ENCODE data around the gene TRIM3.
"Not testable (repeated sequence)": the region's sequence is repeated elsewhere in the genome, so short reads cannot be mapped to it uniquely, and the experiment has no call there.

TRIM3 gene

DNA sequence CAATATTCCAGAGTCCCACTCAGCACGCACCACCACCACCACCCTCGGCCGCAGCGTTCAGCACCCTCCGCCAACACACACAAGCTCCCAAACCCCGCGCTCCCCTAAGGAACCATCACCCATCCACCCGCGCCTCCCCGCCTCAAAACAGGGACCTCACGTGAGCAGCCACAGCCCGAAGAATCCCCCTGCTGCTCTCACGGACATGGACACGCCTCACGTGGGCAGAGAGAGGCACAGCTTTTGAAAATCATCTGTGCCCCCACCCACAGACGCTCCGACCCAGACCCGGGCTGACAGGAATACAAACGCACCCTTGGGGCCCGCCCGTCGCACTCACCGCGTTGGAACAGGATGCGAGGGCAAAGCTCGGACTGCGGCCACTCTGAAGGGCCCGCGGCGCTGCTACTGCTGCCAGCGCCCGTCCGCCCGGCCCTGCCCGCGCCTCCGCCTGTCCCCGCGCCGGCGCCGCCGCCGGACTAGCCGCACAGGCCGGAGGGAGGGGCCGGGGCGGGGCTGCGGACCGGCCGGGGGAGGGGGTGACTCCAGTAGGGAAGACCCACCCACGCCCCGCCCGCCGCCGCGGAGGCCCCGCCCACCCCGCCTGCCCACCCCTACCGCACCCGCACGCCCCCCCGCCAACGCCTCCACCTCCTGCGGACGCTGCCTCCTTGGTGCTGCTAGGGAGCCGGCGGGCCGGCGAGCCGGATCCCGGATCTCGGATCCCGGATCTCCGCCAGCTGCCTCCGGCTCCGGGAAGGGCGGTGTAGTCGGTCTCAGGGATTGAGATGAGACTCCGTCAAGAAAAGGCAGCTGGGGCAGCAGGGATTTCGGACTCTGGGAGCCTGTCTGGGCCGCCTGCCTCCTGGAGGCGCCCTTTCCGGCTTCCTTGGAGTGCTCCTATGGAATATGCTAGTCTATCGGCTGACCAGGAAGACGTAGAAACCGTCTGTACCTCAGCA is at the start of gene TRIM3:
Gene TRIM3, minus strand, starts transcription at position 491 of the 962 bp plus-strand sequence. CDS start 8,246 bp downstream, outside the sequence.
- peak; percentile 48 for DNase-seq (ENCODE audit: low spot score)

DNA sequence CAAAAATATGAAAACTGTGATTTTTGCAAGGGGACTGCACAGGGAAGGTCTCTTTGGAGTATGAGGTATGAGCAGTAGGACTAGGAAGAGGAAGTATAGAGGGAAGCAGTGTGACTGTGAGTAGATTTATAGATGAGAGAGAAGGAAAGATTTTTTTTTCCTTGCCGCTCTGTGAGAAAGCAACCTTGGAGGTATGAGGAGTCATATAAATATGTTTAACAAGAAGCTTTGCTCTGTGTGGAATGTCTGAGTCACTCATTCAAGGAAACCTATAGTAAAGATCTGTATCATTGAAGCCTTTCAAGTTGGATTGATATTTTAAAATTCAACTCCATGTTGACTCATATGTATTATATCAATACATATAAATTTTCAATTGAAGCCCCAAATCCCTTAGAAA is 49.5 kb upstream of the TRIM3 start:
- peak; percentile 9 for DNase-seq (ENCODE audit: low spot score)

DNA sequence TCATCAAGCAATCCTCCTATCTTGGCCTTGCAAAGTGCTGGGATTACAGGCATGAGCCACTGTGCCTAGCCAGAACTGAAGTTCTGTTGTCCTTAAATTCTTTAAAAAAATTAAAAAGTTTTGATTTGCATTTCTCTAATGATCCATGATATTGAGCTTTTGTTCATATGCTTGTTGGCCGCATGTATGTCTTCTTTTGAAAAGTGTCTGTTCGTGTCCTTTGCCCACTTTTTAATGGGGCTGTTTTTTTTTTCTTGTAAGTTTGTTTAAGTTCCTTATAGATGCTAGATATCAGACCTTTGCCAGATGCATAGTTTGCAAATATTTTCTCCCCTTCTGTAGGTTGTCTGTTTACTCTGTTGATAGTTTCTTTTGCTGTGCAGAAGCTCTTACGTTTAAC is 48.2 kb upstream of the TRIM3 start:
- not testable (repeated sequence) for DNase-seq (ENCODE audit: low spot score)

DNA sequence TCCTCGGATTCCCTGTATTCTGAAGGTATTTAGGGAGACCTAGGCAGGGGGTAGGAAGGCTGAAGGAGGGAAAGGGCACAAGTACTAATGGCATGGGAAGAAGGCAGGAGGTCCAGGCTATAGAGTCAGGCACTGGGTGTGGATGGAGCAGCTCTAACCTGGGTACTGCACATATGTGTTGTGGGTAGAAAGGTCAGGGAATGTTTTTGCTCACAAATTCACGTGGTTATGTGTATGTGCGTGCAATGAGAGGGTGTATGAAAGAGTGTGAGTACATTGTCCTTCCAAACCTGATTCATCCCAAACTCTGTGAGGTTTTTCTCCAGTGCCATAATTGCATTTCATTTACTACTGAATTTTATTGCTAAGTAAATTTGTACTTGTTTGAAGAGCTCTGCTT is 46.5 kb upstream of the TRIM3 start:
- no peak for DNase-seq (ENCODE audit: low spot score)

DNA sequence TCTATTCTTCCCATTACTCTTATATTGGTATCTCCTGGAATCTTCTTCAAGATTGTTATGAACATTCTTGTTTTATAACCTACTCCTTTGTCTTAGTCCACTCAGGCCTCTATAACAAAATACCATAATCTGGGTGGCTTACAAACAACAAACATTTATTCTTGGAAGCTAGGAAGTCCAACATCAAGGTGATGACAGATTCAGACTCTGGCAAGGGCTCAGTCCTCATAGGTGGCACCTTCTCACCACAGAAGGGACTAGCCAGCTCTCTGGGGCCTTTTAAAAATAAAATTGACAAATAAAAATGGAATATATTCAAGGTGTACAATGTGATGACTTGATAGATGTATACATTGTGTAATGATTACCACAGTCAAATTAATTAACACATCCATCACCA is 43.1 kb upstream of the TRIM3 start:
- no peak for DNase-seq (ENCODE audit: low spot score)

DNA sequence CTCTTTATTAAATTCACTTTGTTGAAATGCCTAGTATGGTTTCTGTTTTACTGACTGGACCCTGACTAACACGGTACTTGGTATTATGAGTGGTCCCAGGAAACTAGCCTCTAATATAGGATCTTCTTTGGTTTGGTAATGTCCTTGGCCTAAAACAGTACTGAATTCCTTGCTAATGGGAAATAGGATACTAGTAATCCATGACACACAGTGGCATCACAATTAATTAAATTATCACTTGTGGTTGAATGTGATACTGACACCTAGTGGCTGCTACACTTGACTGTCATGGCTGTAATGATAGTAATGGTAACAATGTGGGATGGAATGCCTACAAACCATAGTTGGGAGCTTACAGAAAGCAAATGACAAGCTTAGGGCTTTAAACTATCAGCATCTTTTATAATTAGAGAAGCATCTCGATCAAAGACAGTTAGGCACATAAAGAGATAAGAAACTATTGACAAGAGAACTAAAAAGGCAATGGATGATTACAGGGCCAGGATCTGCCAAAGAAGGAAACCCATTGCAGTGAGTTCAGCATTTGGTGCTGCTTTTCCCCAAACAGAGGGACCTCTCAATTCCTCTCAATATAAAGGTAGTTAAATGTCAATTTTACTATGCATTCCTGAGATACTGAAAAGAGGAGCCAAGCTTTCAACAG is 32.0 kb upstream of the TRIM3 start:
- peak; percentile 15 for DNase-seq (ENCODE audit: low spot score)

DNA sequence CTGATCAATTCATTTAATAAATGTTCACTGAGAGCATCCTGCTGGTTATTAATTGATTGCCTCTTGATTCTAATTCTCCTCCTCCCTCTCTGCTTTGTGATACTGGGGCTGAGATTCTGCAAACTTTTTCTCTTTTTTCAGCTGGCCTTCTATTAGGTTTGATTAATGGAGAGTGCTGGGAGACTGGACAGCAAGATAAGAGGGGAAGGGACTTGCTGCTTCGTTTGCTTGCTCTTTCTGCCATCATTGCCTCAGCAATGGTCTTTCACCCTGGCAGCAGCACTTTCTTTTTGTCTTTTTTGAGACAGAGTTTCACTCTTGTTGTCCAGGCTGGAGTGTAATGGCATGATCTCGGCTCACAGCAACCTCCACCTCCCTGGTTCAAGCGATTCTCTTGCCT is 30.4 kb upstream of the TRIM3 start:
- DNase-seq (ENCODE audit: low spot score) = no peak

DNA sequence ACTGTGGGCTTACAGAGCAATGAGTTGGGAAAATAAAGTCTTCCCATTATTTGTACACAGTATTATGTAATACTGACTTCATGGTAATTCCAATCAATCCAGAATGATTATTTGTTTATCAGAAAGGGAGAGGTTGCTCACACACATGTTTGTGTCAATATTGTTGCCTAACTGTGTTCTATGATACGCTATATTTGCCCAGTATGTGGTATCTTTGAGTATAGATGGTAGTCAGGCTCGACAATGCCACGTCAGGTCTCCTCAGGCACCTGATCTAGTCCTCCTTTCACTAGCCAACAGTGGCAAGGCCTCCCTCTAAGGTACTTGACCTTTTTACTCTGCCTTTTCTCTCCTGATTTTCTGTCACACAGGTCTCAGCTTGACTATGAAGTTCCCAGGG is 28.6 kb upstream of the TRIM3 start:
- no peak for DNase-seq (ENCODE audit: low spot score)

DNA sequence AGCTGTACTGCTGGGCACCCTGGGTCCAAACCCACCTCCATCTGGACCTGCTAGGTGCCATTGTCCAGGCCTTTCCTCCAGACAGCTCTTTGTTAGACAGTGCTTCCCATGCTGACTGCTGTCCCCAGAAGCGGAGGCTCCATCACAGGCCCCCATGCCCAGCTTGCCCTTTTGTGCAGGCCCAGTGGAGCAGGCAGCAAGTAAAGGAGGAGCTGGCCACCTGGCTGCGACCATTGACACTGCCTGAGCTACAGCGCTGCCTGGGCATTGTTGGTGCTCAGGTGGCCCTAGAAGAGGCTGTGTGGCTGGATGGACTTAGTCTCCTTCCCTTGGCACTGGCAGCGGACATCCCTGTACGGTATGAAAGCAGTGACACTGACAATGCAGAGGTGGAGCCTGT is 24.8 kb upstream of the TRIM3 start:
- DNase-seq (ENCODE audit: low spot score) = no peak

DNA sequence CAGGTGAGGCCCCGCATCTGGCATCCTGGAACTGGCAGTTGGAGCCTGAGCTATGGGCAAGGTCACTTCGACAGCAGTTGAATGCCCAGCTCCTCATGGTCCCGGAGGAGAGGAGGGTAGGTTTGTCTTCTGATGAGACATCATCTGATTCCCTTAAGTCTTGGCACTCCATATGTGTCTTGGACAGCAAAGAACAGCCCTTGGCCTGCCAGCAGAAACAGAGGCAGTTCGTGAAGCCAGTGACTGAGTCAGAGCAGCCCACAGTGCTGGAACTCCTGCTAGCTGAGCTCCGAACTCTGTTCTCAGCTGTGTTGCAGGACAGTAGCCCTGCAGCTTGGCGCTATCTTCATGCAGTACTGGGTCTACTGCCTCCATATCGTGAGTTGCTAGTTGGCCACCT is 24.4 kb upstream of the TRIM3 start:
- DNase-seq (ENCODE audit: low spot score) = no peak

DNA sequence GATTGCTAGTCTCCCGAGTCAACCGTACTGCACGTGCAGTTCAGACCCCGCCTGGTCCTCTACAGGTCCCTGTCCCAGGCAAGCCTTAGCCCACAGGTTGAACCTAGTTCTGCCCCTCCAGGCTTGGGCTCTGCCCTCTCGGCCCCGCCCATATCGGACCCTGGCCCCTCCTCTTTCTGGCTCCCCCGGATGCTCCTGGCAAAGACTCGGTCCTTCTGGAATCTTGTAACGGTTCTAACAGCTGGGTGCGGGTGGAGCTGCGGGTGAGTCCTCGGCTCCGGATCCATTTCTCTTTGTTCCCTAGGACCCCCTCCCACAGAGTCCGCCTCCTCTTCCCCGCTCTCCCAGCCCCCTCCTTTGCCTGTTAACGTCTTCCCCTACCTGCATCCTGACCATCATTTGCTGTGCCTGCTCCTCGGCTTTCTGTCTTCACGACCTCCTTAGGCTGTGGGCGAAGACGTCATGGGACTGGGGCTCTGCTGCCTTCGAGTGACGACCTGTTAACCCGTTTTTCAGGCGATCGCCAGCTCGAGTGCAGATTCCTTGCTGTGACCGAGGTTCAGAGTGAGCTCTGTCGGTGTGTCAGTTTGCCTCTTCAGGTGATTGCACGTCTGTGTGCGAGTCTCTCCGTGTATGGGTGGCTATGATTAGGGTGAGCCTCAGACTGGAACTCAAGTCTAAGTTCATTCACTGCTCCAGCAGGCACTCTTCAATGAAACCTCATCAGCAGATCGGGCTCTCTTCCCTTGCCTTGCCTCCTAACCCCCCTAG is 23.5 kb upstream of the TRIM3 start, which contains the start of gene DNHD1:
Gene DNHD1, plus strand, starts transcription at position 212 of the 771 bp plus-strand sequence. CDS start 936 bp downstream, outside the sequence.
- no peak for DNase-seq (ENCODE audit: low spot score)

DNA sequence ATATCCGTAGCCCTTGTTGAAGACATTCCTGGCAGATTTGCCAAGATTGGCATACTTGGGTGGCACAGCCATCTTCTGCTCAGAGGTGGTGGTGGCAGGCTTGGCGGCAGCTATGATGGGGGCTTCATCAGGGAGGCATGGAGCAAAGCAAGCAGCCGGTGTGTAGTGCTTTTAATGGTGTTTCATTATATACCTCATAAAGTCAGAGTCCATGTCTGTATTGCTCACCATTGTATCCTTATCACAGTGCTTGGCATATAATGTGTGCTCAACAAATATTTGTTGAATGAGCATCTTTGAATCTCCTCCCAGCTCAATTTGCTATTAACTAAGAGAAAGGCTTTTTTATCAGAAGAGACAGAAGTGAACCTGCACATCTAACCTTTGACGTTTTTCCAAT is 15.6 kb upstream of the TRIM3 start:
- DNase-seq (ENCODE audit: low spot score) = no peak

DNA sequence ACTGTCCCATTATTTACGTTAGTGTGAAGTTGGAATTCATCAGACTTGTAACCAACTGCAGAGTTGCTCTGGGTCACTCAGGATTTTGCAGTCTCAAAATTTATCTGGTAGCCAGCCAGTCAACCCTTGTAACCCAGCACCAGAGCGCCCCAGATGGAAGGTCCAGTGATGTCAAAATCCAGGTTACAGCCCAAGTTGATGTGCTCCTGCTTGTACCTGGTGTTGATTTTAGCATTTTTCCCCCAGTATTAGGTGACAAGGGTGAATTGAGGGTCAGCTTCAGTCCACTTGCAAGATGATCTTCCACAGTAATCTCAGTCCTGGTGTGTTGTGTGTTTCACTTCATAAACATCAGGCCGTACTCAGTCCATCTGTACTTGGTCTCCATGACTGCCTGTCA is 15.1 kb upstream of the TRIM3 start:
- DNase-seq (ENCODE audit: low spot score) = no peak

DNA sequence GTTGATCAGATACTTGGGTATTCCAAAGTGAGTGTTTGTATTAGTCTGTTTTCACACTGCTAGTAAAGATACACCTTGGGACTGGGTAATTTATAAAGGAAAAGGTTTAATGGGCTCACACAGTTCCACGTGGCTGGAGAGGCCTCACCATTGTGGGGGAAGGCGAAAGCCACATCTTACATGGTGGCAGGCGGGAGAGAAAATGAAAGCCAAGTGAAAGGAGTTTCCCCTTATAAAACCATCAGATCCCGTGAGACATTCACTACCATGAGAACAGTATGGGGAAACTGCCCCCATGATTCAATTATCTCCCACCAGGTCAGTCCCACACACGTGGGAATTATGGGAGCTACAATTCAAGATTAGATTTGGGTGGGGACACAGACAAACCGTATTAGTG is 14.6 kb upstream of the TRIM3 start:
- DNase-seq (ENCODE audit: low spot score) = no peak

DNA sequence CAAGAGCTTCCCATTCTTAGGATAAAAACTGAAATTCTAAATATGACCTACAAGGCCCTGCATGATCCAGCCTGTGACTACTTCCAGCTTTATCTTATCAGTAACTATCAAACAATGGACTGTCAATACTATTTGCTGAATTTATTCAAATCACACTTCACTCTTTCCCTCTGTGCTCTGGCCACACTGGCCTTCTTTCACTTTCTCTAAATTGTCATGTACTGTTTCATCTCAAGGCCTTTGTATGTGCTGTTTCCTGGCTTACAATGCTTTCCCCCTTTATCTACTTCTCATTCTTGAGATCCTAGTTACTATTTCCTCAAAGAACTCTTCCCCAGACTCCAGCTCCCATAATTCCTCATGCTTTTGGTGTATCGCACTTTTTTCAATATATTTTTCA is 13.2 kb upstream of the TRIM3 start:
- DNase-seq (ENCODE audit: low spot score) = no peak

DNA sequence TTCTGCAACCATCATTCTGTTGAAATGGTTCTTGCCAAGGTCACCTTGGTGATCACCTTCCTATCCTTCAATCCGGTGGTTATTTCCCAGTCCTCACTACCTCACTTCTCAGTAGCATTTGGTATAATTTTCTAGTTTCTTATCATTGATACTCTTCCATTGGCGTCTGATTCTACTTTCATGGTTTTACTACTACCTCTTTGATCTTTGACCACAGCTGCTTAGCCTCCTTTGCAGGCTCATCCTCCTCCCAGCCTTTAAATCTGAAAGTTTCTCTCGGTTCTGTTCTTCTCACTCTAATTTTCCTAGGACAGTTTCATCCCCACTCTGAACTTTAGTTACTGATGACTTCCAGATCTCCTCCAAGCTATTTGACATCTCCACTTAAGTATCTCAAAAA is 12.5 kb upstream of the TRIM3 start:
- DNase-seq (ENCODE audit: low spot score) = no peak

DNA sequence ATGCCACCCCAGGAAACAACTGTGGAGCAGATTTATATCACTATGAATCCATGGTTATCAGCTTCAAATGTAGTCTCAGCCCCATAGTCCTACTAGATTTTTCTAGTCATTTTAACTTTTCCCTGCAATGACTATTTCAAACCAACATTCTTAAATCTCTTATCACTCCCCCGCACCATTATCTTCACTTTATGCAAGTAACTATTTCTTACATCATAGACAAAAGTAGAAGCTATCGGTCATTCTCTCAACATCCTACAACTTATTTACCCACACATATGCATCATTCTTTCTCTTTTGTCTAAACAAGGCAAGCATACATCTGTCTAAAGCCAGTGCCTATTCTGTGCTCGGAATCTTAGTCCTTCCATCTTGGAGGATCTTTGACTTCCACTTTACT is 11.9 kb upstream of the TRIM3 start:
- no peak for DNase-seq (ENCODE audit: low spot score)

DNA sequence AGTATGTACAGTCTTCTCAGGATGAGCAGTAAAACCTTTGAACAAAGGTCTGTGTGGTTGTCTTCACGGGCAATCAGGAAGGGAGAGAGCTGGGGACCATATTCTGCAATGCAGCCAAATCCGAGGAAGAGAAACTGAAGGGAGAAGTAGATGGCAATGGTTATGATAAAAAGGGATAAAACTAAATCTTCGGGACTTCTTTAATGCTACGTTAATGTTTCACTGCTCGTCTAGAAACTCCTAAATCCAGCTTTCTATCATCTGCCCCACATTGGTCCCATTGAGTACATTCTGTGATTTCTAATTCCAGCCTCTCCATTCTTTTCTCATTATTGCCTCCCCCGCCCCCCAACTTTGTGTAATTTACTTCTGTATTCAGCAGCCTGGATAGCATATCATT is 9.3 kb upstream of the TRIM3 start:
- no peak for DNase-seq (ENCODE audit: low spot score)

DNA sequence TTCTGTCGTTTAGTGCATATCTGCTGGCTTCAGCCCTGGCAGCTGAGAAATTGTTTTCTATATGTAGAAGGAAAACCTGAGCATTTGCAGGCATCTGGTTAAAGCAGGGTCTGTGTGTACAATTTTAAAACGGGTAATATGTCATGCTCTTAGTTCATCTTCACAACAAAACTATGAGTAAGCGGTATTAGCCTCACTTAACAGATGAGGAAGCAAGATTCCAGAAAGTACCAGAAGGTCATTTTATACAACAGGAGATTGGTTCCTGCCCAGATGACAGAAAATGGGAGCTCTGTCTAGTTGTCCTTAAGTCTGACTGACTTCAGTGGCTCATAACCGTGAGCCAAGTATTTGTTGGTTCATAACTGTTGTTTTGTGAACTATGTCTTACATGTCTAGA is 8.7 kb upstream of the TRIM3 start:
- DNase-seq (ENCODE audit: low spot score) = no peak

DNA sequence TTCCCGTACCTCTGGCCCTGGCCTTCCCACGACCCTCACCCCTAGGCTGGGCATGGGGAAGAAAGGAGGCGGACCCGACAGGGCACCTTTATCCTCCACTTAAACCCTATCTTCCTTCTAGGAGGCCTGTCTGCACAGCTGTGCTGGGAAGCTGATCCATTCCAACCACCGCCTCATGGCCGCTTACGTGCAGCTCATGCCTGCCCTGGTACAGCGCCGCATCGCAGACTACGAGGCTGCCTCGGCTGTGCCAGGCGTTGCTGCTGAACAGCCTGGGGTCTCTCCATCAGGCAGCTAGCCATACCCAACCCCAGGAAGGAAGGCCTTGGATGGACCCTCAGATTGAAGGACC is 8.2 kb upstream of the TRIM3 start:
- no peak for DNase-seq (ENCODE audit: low spot score)

DNA sequence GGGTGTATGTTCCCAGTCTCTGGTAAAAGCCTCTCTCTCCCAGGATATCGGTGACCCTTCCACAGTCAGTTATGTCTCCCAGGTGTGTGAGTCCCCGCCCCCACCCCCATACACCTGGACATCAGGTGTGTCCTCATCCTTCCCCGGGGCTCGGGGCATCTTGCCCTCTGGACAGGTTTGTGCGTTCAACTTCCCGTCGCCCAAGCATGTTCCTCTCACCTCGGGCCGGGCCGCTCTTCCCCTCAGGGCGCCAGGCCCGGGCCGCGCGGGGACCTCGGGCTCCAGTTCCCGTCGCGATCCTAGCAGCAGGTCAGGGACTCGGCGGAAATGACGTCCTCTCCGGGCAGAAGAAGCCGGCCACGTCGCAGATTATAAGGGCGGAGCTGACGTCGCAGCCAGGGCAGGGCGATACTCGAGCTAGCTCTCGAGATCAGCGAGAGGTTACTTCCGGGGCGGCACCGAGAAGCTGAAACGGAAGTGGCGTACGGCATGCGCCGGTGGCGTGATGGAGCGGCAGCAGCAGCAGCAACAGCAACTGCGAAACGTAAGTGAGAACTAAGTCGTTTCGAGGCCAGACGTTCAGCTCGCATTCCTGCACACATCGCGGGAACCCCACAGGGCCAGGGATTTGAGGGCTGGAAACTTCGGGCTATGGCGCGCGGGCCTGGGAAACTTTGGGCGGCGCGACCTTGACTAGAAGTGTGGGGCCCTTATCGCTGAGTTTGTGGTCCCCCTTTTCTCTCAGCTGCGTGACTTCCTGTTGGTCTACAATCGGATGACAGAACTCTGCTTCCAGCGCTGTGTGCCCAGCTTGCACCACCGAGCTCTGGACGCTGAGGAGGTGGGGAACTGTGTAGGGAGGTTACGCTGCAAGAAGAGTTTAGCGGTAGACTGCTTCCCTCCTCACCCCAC is 7.5 kb upstream of the TRIM3 start, which contains the start of the genes ARFIP2 and TIMM10B:
Gene ARFIP2, minus strand, starts transcription at position 320 of the 912 bp plus-strand sequence. CDS start 910 bp downstream, outside the sequence.
Gene TIMM10B, plus strand, starts transcription at position 490 of the 912 bp plus-strand sequence. Its CDS starts 16 bp downstream, at position 506.
- DNase-seq (ENCODE audit: low spot score) = peak; percentile 98
